K562 (cell line): ENCODE measurements around the gene TBRG4. TPM values are rescaled to one million over a fixed set of nuclear protein-coding genes. Genes with fewer than 3 reads are reported as not detected.

Experiments
- ATAC-seq: fragments of 200-7000 bp; cut with Tn5 transposase; 3 replicates; pipeline ENCODE4 v1.9.1; 2020; ENCODE audit warnings: moderate library complexity
- BruUV-seq: library from RNA; stranded (reverse); fragments of 400-500 nt; replicated peaks from 2 replicates; lab custom pipeline; 2021; lab: Mats Ljungman, UMichigan
- CTCF ChIA-PET: fragments of 300-600 bp; formaldehyde crosslinking; extraction: SDS; loops from one replicate; lab custom pipeline; 2021; ENCODE audit warnings: low intra/inter-chr PET ratio; lab: Yijun Ruan, JAX
- POLR2A ChIA-PET: fragments of 300-600, 350-650 bp; sonication (Branson Sonifier 250); formaldehyde crosslinking; extraction: SDS; loops from one replicate; lab custom pipeline; 2021; ENCODE audit warnings: antibody characterized with exemption, inconsistent platforms; lab: Yijun Ruan, JAX
- DNase-seq, 4 experiments: peaks; one replicate each; pipeline versions ENCODE4 v3.0.0 to v3.0.0-alpha.2; 2011 to 2018; ENCODE audit warnings: low spot score in 3 of 4, mixed read lengths in 3 of 4; ENCODE audit errors: extremely low read depth in 1 of 4
- FAIRE-seq: peaks from 2 replicates; lab custom pipeline; 2011; peaks lifted over from hg19 to GRCh38; lab: Jason Lieb, UNC
- H2AFZ ChIP-seq: 2 replicates; pipeline ENCODE4 v1.6.0; 2011; ENCODE audit warnings: low read depth, low read length, control low read depth, inconsistent platforms
- H3K27ac ChIP-seq: fragments of 200-600 bp; 3 replicates; pipeline ENCODE4 v1.8.0; 2011; ENCODE audit warnings: low read depth, mild to moderate bottlenecking, control low read depth, inconsistent platforms, low read length, moderate library complexity, mixed read lengths; ENCODE audit errors: extremely low read depth
- H3K27me3 ChIP-seq, 2 experiments: fragments of 300-600 bp in 1 of 2; 2 replicates in 1 of 2; 3 replicates in 1 of 2; pipeline versions ENCODE4 v1.6.0 to v1.8.0; 2011; ENCODE audit warnings: inconsistent platforms in 2 of 2, low read length in 2 of 2, mild to moderate bottlenecking in 1 of 2, mixed read lengths in 1 of 2, moderate library complexity in 1 of 2; ENCODE audit not compliant: control insufficient read depth in 2 of 2, insufficient read depth in 2 of 2
- H3K36me3 ChIP-seq: fragments of 300-600 bp; 3 replicates; pipeline ENCODE4 v1.8.0; 2011; ENCODE audit warnings: mild to moderate bottlenecking, low read length, inconsistent platforms; ENCODE audit not compliant: control insufficient read depth, insufficient read depth
- H3K4me1 ChIP-seq, 2 experiments: fragments of 200-600 bp in 1 of 2; replicated peaks in 1 of 2; 2 replicates in 1 of 2; 3 replicates in 1 of 2; pipeline versions ENCODE4 v1.5.1 to v1.8.0; 2011; ENCODE audit warnings: inconsistent platforms in 2 of 2, low read length in 2 of 2, mild to moderate bottlenecking in 1 of 2, mixed read lengths in 1 of 2, moderate library complexity in 1 of 2; ENCODE audit not compliant: control insufficient read depth in 2 of 2, insufficient read depth in 2 of 2
- H3K4me2 ChIP-seq: 2 replicates; pipeline ENCODE4 v1.6.1; 2011; ENCODE audit warnings: low read length, control low read depth, inconsistent platforms, mixed read lengths; ENCODE audit not compliant: insufficient read depth
- H3K4me3 ChIP-seq: fragments of 200-600 bp; sonication (generic), shearing (Covaris generic); 2 replicates; pipeline ENCODE4 v1.5.1; 2016; ENCODE audit warnings: control low read depth, inconsistent platforms
- H3K79me2 ChIP-seq: fragments of 200-600 bp; 3 replicates; pipeline ENCODE4 v1.8.0; 2011; ENCODE audit warnings: low read length, inconsistent platforms; ENCODE audit not compliant: control insufficient read depth, insufficient read depth
- H3K9ac ChIP-seq, 2 experiments: 2 replicates each; pipeline versions ENCODE4 v1.6.0 to v1.6.1; 2011; ENCODE audit warnings: low read depth in 2 of 2, low read length in 2 of 2, control low read depth in 1 of 2, inconsistent platforms in 1 of 2, mild to moderate bottlenecking in 1 of 2, mixed read lengths in 1 of 2; ENCODE audit not compliant: insufficient read depth in 1 of 2
- H3K9me1 ChIP-seq: one replicate; pipeline ENCODE4 v1.6.0; 2011; ENCODE audit warnings: inconsistent platforms, mild to moderate bottlenecking, low read length, moderate library complexity; ENCODE audit not compliant: control insufficient read depth, insufficient read depth
- H3K9me3 ChIP-seq: replicated peaks from 2 replicates; pipeline ENCODE4 v1.5.1; 2011; ENCODE audit warnings: low read depth, low read length, inconsistent platforms; ENCODE audit not compliant: control insufficient read depth, insufficient read depth
- H4K20me1 ChIP-seq: replicated peaks from 2 replicates; pipeline ENCODE4 v1.6.1; 2011; ENCODE audit warnings: low read length, inconsistent platforms, mixed read lengths; ENCODE audit not compliant: control insufficient read depth, insufficient read depth
- CAMTA2 ChIP-seq: fragments of 250-450 bp; sonication (Bioruptor Pico); conservative IDR thresholded peaks from 2 replicates; pipeline ENCODE4 v1.5.1; 2022
- EHMT2 ChIP-seq: fragments of 450-650 bp; IDR thresholded peaks from 2 replicates; pipeline ENCODE4 v1.6.1; 2018; ENCODE audit warnings: antibody characterized with exemption
- FOXP1 ChIP-seq: sonication (generic); formaldehyde crosslinking; IDR thresholded peaks from 2 replicates; pipeline ENCODE4 v1.8.0; 2022; ENCODE audit warnings: mild to moderate bottlenecking, missing genetic modification reagents
- MEIS2 ChIP-seq: fragments of 450-650 bp; IDR thresholded peaks from 2 replicates; pipeline ENCODE4 v1.6.1; 2014; ENCODE audit warnings: mild to moderate bottlenecking; ENCODE audit not compliant: partially characterized antibody
- MNT ChIP-seq, 2 experiments: fragments of 450-650 bp; conservative IDR thresholded peaks; 2 replicates each; pipeline ENCODE4 v1.6.1; 2017; ENCODE audit warnings: mild to moderate bottlenecking in 2 of 2, moderate library complexity in 2 of 2
- PHTF2 ChIP-seq: fragments of 250-450 bp; sonication (Bioruptor Pico); IDR thresholded peaks from 2 replicates; pipeline ENCODE4 v1.5.0; 2021; ENCODE audit warnings: mild to moderate bottlenecking
- RBBP5 ChIP-seq: fragments of 200-600 bp; sonication (generic); IDR thresholded peaks from 2 replicates; pipeline ENCODE4 v1.6.1; 2012; ENCODE audit warnings: borderline replicate concordance, mild to moderate bottlenecking, low read length, control low read depth, inconsistent platforms; ENCODE audit not compliant: insufficient read depth, poor library complexity, severe bottlenecking
- SREBF1 ChIP-seq: fragments of 150-350 bp; IDR thresholded peaks from 2 replicates; pipeline ENCODE4 v1.6.1; 2014; ENCODE audit warnings: antibody characterized with exemption, low read depth, low read length, borderline replicate concordance
- STAG1 ChIP-seq: sonication (generic); formaldehyde crosslinking; IDR thresholded peaks from 2 replicates; pipeline ENCODE4 v1.5.0; 2020; ENCODE audit warnings: missing genetic modification reagents, borderline replicate concordance
- XRCC4 ChIP-seq: IDR thresholded peaks from one replicate; pipeline ENCODE4 v1.6.1; 2011; ENCODE audit not compliant: insufficient read depth, insufficient read length; ENCODE audit errors: extremely low read depth
- WGBS: fragments of 100-300 bp; shearing (Covaris generic); methylation state at CpG from one replicate; pipeline ENCODE4 v1.1.6; 2016; ENCODE audit warnings: low coverage, mixed read lengths; ENCODE audit not compliant: insufficient coverage; ENCODE audit errors: missing lambda C conversion rate; 5-methylcytosine and 5-hydroxymethylcytosine counted together
- in situ Hi-C: fragments of 300-500 bp; cut with MboI; formaldehyde crosslinking; loops from 4 replicates; pipeline ENCODE4 v1.15.0; 2018; ENCODE audit warnings: inconsistent platforms, mixed read lengths
- intact Hi-C: fragments of 100-400 bp; cut with micrococcal nuclease; formaldehyde crosslinking; loops from 2 replicates; pipeline ENCODE4 v1.14.2; 2022
- polyA plus RNA-seq, 8 experiments: library from polyadenylated mRNA; depleted of rRNA in 4 of 8; stranded (reverse) in 5 of 8; unstranded in 3 of 8; fragments of >200 nt; fragmentation: Nextera tagmentation in 2 of 8; fragmentation: Illumina TruSeq in 1 of 8; extraction: Ambion mirVana in 2 of 8; extraction: Trizol in 1 of 8; gene quantifications; 2 replicates each; pipeline versions ENCODE4 v1.2.1 to v1.2.3, GENCODE V29; 2011 to 2014; ENCODE audit warnings: inconsistent platforms in 1 of 8, missing spikeins in 1 of 8
- total RNA-seq, 7 experiments: library from RNA; depleted of rRNA in 6 of 7; stranded (reverse); fragments of >200 nt in 6 of 7; fragmentation: Illumina TruSeq in 2 of 7; extraction: Trizol in 2 of 7; gene quantifications; 2 replicates each; pipeline versions ENCODE4 v1.2.1 to v1.2.3, GENCODE V29; 2011 to 2021; ENCODE audit warnings: low replicate concordance in 1 of 7
- TF ChIP-seq, protein P1 (sequence below): fragments of 250-450 bp; sonication (Bioruptor Pico); IDR thresholded peaks from 2 replicates; pipeline ENCODE4 v1.8.0; 2021; ENCODE audit warnings: moderate library complexity, mild to moderate bottlenecking, inconsistent platforms

The TBRG4 gene
- total and polyA plus RNA-seq, 9 of the 15 experiments (the other 6 are each of a cell fraction or from before 2014, with no cell fraction given) = 11.2 to 322 (median 216) TPM

GRCh38 chr7:45129906-45130305 lies 18.4 kb upstream of the TBRG4 start:
- Histone ChIP-seq H3K79me2 (no peaks in the 10 kb centered on the region), H4K20me1 (no peaks in the 10 kb centered on the region), H3K9ac (peak overlapping the region in 1 of 2 experiments; percentile 59; a peak in 2 of 4 replicates), H3K27me3 (no peaks in the 10 kb centered on the region), H3K9me3 (no peaks in the 10 kb centered on the region), H3K9me1 (peaks cover 3% of the 10 kb centered on the region), H2AFZ (no peak overlapping the region), H3K27ac (no peak overlapping the region), H3K4me1 (peaks cover 0 to 16% of the 10 kb centered on the region in 2 experiments; a peak in 2 of 5 replicates), H3K36me3 (no peaks in the 10 kb centered on the region), H3K4me3 (no peak overlapping the region), H3K4me2 (no peak overlapping the region)
- no peak for TF ChIP-seq XRCC4
- no peak for TF ChIP-seq MEIS2
- TF ChIP-seq FOXP1 = no peak
- no peak for TF ChIP-seq EHMT2
- no peak for TF ChIP-seq SREBF1
- TF ChIP-seq, protein P1, sequence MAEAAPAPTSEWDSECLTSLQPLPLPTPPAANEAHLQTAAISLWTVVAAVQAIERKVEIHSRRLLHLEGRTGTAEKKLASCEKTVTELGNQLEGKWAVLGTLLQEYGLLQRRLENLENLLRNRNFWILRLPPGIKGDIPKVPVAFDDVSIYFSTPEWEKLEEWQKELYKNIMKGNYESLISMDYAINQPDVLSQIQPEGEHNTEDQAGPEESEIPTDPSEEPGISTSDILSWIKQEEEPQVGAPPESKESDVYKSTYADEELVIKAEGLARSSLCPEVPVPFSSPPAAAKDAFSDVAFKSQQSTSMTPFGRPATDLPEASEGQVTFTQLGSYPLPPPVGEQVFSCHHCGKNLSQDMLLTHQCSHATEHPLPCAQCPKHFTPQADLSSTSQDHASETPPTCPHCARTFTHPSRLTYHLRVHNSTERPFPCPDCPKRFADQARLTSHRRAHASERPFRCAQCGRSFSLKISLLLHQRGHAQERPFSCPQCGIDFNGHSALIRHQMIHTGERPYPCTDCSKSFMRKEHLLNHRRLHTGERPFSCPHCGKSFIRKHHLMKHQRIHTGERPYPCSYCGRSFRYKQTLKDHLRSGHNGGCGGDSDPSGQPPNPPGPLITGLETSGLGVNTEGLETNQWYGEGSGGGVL (CRISPR knock-in tag) = no peak
- TF ChIP-seq MNT (conservative IDR thresholded peaks at IDR 0.05) = no peak
- no peak for TF ChIP-seq CAMTA2 (CRISPR knock-in tag)
- TF ChIP-seq PHTF2 (CRISPR knock-in tag) = no peak
- TF ChIP-seq RBBP5 = no peak
- no peak for TF ChIP-seq STAG1 (CRISPR knock-in tag)
- in situ Hi-C loops (loop anchor here (10.0 kb wide), 1 partner anchor 535 kb away; no protein-coding TSS in a partner anchor), intact Hi-C loops (loop anchor here (10.0 kb wide), 1 partner anchor 275 kb away; no protein-coding TSS in a partner anchor)
- FAIRE-seq (no peak), DNase-seq (no peak), ATAC-seq (no peak)
- POLR2A ChIA-PET = no interaction called here
- BruUV-seq = no TSS peak
- CTCF ChIA-PET = no interaction called here
- 59% methylated on average over 10 of the region's 12 CpGs for WGBS
